DND-41 (cell line): ENCODE results near the gene MYO19.

ENCODE experiments used
- ATAC-seq: fragments of 200-7000 bp; cut with Tn5 transposase; 3 replicates; pipeline ENCODE4 v1.9.1; 2021; ENCODE audit warnings: low read depth; ENCODE audit not compliant: insufficient read depth
- DNase-seq: peaks from one replicate; pipeline ENCODE4 v3.0.0-alpha.2; 2020
- H2AFZ ChIP-seq: 2 replicates; pipeline ENCODE4 v1.6.0; 2012; ENCODE audit warnings: low read depth, low read length
- H3K27ac ChIP-seq: 2 replicates; pipeline ENCODE4 v1.5.1; 2012; ENCODE audit warnings: low read length, inconsistent platforms
- H3K27me3 ChIP-seq: fragments of 200-600 bp; sonication (generic); 2 replicates; pipeline ENCODE4 v1.6.0; 2012; ENCODE audit warnings: low read length, mild to moderate bottlenecking, inconsistent platforms; ENCODE audit not compliant: insufficient read depth, poor library complexity
- H3K36me3 ChIP-seq: 2 replicates; pipeline ENCODE4 v1.5.1; 2012; ENCODE audit warnings: low read length, inconsistent platforms; ENCODE audit not compliant: insufficient read depth
- H3K4me1 ChIP-seq: 2 replicates; pipeline ENCODE4 v1.5.1; 2012; ENCODE audit warnings: mild to moderate bottlenecking, low read length; ENCODE audit not compliant: insufficient read depth
- H3K4me2 ChIP-seq: 2 replicates; pipeline ENCODE4 v1.6.0; 2012; ENCODE audit warnings: mild to moderate bottlenecking, moderate library complexity, low read length, inconsistent platforms; ENCODE audit not compliant: insufficient read depth
- H3K4me3 ChIP-seq, 2 experiments: fragments of 200-600 bp in 1 of 2; shearing (Covaris generic) in 1 of 2; 2 replicates each; pipeline ENCODE4 v1.5.1; 2012 to 2016; ENCODE audit warnings: inconsistent platforms in 2 of 2, low read length in 2 of 2, mild to moderate bottlenecking in 2 of 2, low read depth in 1 of 2, moderate library complexity in 1 of 2
- H3K79me2 ChIP-seq: 2 replicates; pipeline ENCODE4 v1.6.0; 2012; ENCODE audit warnings: low read length, inconsistent platforms; ENCODE audit not compliant: insufficient read depth
- H3K9ac ChIP-seq: 2 replicates; pipeline ENCODE4 v1.6.0; 2012; ENCODE audit warnings: low read depth, mild to moderate bottlenecking, inconsistent platforms, low read length, moderate library complexity
- H3K9me3 ChIP-seq: 2 replicates; pipeline ENCODE4 v1.5.1; 2012; ENCODE audit warnings: low read length, moderate library complexity, mild to moderate bottlenecking, inconsistent platforms; ENCODE audit not compliant: insufficient read depth, severe bottlenecking
- H4K20me1 ChIP-seq: 2 replicates; pipeline ENCODE4 v1.6.0; 2012; ENCODE audit warnings: low read length; ENCODE audit not compliant: insufficient read depth
- CTCF ChIP-seq: IDR thresholded peaks from 2 replicates; pipeline ENCODE4 v1.5.1; 2012; ENCODE audit warnings: borderline replicate concordance, low read length, moderate library complexity, mild to moderate bottlenecking; ENCODE audit not compliant: poor library complexity, severe bottlenecking; ENCODE audit errors: extremely low read depth
- EZH2 ChIP-seq: IDR thresholded peaks from 3 replicates; pipeline ENCODE4 v1.6.1; 2012; ENCODE audit warnings: borderline replicate concordance, low read depth, mild to moderate bottlenecking, moderate library complexity, low read length, inconsistent platforms; ENCODE audit not compliant: severe bottlenecking

Gene MYO19

DNA sequence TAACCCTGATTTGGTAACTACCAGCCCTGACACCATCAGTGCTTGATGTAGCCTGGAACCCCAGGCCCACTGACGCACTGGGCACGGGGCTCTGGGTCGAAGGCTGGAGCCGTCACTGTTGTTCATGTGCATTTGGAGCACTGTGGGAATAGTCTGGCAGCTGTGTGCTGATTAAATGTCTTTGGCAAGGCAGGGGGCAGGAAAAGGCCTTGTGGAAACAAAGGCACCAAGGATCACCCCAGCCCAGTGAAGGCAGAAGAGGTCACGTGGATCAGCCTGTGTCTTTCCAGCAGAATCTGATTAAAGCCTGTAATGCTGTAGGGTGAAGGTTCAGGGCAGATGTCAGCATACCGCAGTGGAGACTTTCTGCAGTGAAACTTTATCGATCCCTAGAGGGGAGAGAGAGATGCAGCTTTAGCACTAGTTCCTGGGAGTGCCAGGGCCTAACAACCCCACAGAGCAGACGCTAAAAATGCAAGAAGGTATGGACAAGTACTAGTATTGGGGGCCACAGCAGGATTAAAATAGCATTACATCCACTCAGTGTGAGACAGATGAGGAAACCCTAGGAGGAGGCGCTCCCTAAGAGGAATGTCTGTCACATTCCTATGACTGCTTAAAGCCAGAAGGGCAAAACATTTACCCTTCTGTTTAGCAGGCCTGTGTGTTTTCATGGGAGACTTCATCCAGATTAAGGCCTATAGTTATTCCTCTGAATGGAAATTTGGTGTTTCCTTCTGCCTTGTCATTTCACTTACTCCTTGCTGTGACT lies 38.5 kb downstream of the MYO19 start:
- Histone ChIP-seq H3K27me3 (no peaks in the 10 kb centered on the region), H3K79me2 (peaks cover 22% of the 10 kb centered on the region), H3K36me3 (peaks cover 96% of the 10 kb centered on the region), H3K27ac (no peak overlapping the region), H3K4me3 (no peak overlapping the region), H3K4me2 (no peak overlapping the region), H2AFZ (no peak overlapping the region), H4K20me1 (peaks cover 33% of the 10 kb centered on the region), H3K9ac (no peak overlapping the region), H3K9me3 (no peaks in the 10 kb centered on the region), H3K4me1 (no peaks in the 10 kb centered on the region)
- DNase-seq (no peak), ATAC-seq (no peak)
- TF ChIP-seq CTCF (no peak), EZH2 (no peak)

- peaks cover 33% of the 10 kb centered on the region for H3K79me2 ChIP-seq
- H3K27ac ChIP-seq = no peak overlapping the region
- peaks cover 38% of the 10 kb centered on the region for H4K20me1 ChIP-seq
- H3K9ac ChIP-seq = no peak overlapping the region
- DNase-seq (no peak), ATAC-seq (no peak)
- no peak overlapping the region for H3K4me2 ChIP-seq
- H3K4me3 ChIP-seq = no peak overlapping the region
- no peaks in the 10 kb centered on the region for H3K9me3 ChIP-seq
- no peak for TF ChIP-seq EZH2
- no peak for TF ChIP-seq CTCF
- no peaks in the 10 kb centered on the region for H3K4me1 ChIP-seq
- H3K27me3 ChIP-seq = no peaks in the 10 kb centered on the region
- H3K36me3 ChIP-seq = peaks cover 92% of the 10 kb centered on the region
- no peak overlapping the region for H2AFZ ChIP-seq
Observed at GRCh38 chr17:36495076-36495578, 39.5 kb downstream of the MYO19 start.

GRCh38 chr17:36494674-36495073 lies 40.0 kb downstream of the MYO19 start:
- no peak overlapping the region for H3K9ac ChIP-seq
- no peaks in the 10 kb centered on the region for H3K27me3 ChIP-seq
- DNase-seq (no peak), ATAC-seq (no peak)
- no peak overlapping the region for H3K4me3 ChIP-seq
- peaks cover 38% of the 10 kb centered on the region for H4K20me1 ChIP-seq
- H2AFZ ChIP-seq = no peak overlapping the region
- no peak overlapping the region for H3K4me2 ChIP-seq
- TF ChIP-seq EZH2 (no peak), CTCF (no peak)
- peaks cover 37% of the 10 kb centered on the region for H3K79me2 ChIP-seq
- peaks cover 88% of the 10 kb centered on the region for H3K36me3 ChIP-seq
- no peak overlapping the region for H3K27ac ChIP-seq
- H3K4me1 ChIP-seq = no peaks in the 10 kb centered on the region
- no peaks in the 10 kb centered on the region for H3K9me3 ChIP-seq
